Colonic mucosa (tissue), 4 donors: ENCODE measurements around the gene IQSEC1. TPM values are rescaled to one million over a fixed set of nuclear protein-coding genes. Genes with fewer than 3 reads are reported as not detected.
A peak's percentile ranks its signal among the peaks of the same experiment; 100 is the strongest.

ENCODE experiments used
- DNase-seq: peaks from one replicate; pipeline ENCODE4 v3.0.0-alpha.2; 2020
- H3K27ac ChIP-seq: fragments of 200-600 bp; one replicate; pipeline ENCODE4 v1.8.0; 2021
- H3K27me3 ChIP-seq: fragments of 200-600 bp; one replicate; pipeline ENCODE4 v1.8.0; 2021
- H3K36me3 ChIP-seq: fragments of 200-600 bp; one replicate; pipeline ENCODE4 v1.8.0; 2021
- H3K4me1 ChIP-seq: fragments of 200-600 bp; one replicate; pipeline ENCODE4 v1.8.0; 2021; ENCODE audit warnings: mild to moderate bottlenecking
- H3K4me3 ChIP-seq: fragments of 200-600 bp; one replicate; pipeline ENCODE4 v1.8.0; 2021
- H3K9ac ChIP-seq, 2 donors: one replicate each; pipeline ENCODE4 v1.7.0; 2013; ENCODE audit warnings: control low read depth in 2 of 2, low read depth in 2 of 2, low read length in 2 of 2
- H3K9me3 ChIP-seq: fragments of 200-600 bp; one replicate; pipeline ENCODE4 v1.8.0; 2021
- intact Hi-C: fragments of 100-400 bp; cut with DNase I; formaldehyde crosslinking; loops from one replicate; pipeline ENCODE4 v1.14.1; 2022
- total RNA-seq, 2 donors: library from RNA; stranded (reverse); fragmentation: NEBNext Ultra II Directional in 1 of 2; extraction: Animal tissue kit (Norgen Biotek cat#: 25700) in 1 of 2; gene quantifications; one replicate each; pipeline ENCODE4 v1.2.1, GENCODE V29; 2021
- TF ChIP-seq, protein P1 (sequence below): fragments of 200-600 bp; IDR thresholded peaks from one replicate; pipeline ENCODE4 v1.8.0; 2022; ENCODE audit warnings: antibody characterized with exemption, mild to moderate bottlenecking
- donor health status: healthy.
- donor health status: DM: no; HTN: no; CAD: no.
- donor health status: DM: no; HTN: no; CAD: no.

IQSEC1 gene
- total RNA-seq, 2 donors from 2014 or later: 14.8 to 19.2 TPM

GRCh38 chr3:13016721-13017255, 56.4 kb downstream of the IQSEC1 start:
- TF ChIP-seq, protein P1, sequence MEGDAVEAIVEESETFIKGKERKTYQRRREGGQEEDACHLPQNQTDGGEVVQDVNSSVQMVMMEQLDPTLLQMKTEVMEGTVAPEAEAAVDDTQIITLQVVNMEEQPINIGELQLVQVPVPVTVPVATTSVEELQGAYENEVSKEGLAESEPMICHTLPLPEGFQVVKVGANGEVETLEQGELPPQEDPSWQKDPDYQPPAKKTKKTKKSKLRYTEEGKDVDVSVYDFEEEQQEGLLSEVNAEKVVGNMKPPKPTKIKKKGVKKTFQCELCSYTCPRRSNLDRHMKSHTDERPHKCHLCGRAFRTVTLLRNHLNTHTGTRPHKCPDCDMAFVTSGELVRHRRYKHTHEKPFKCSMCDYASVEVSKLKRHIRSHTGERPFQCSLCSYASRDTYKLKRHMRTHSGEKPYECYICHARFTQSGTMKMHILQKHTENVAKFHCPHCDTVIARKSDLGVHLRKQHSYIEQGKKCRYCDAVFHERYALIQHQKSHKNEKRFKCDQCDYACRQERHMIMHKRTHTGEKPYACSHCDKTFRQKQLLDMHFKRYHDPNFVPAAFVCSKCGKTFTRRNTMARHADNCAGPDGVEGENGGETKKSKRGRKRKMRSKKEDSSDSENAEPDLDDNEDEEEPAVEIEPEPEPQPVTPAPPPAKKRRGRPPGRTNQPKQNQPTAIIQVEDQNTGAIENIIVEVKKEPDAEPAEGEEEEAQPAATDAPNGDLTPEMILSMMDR: no peak
- H3K27ac ChIP-seq: peak overlapping the region; percentile 81
- H3K4me1 ChIP-seq: no peaks in the 10 kb centered on the region
- no peaks in the 10 kb centered on the region for H3K36me3 ChIP-seq
- intact Hi-C loops: no loop called here
- no peak overlapping the region for H3K4me3 ChIP-seq
- DNase-seq: no peak
- no peak overlapping the region for H3K9ac ChIP-seq
- no peaks in the 10 kb centered on the region for H3K9me3 ChIP-seq
- H3K27me3 ChIP-seq: no peaks in the 10 kb centered on the region

DNA sequence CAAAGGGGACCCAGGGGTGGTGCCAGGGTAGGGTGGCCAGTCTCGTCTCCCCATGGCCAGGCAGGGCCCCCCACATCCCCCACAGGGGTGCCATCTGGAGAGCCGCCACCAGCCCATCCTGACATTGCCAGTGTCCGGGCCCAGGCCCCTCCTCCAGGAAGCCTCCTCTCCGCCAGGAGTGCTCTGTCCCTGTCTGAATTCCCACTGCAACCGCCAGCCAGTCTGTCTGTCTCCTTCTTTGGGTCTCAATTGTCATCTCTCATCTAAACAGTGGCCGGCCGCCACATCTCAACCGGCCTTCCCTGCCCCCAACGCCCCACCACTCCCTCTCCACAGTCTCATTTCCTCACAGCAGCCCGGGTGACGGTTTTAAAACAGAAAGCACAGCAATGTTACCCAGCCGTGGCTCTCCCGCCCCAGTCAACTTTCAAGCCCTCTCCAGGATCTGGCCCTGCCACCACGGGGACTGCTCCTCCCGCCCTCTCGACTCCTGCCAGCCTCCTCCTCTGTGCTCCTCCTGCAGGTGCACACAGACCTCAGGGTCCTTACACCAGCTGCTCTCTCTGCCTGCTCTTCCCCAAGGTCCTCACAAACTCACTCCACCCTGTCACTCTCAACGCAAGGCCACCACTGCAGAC, 57.0 kb downstream of the IQSEC1 start:
- peak overlapping the region; percentile 14 for H3K4me3 ChIP-seq
- H3K9ac ChIP-seq: peak overlapping the region; percentile 16 to 73
- TF ChIP-seq, protein P1: no peak
- no peaks in the 10 kb centered on the region for H3K9me3 ChIP-seq
- H3K27ac ChIP-seq: peak overlapping the region; percentile 81
- no peaks in the 10 kb centered on the region for H3K27me3 ChIP-seq
- peak; percentile 62 for DNase-seq
- no peaks in the 10 kb centered on the region for H3K36me3 ChIP-seq
- intact Hi-C loops: no loop called here
- H3K4me1 ChIP-seq: no peaks in the 10 kb centered on the region

GRCh38 chr3:13015286-13016082, 57.7 kb downstream of the IQSEC1 start:
- TF ChIP-seq, protein P1: no peak
- Histone ChIP-seq H3K4me1 (no peaks in the 10 kb centered on the region), H3K4me3 (peak overlapping the region; percentile 14), H3K36me3 (no peaks in the 10 kb centered on the region), H3K9ac (peak overlapping the region; percentile 47 to 73), H3K27me3 (no peaks in the 10 kb centered on the region), H3K9me3 (no peaks in the 10 kb centered on the region), H3K27ac (peak overlapping the region; percentile 81)
- intact Hi-C loops: no loop called here
- no peak for DNase-seq

- no peaks in the 10 kb centered on the region for H3K36me3 ChIP-seq
- no peaks in the 10 kb centered on the region for H3K4me1 ChIP-seq
- H3K4me3 ChIP-seq: peak overlapping the region; percentile 14
- peak overlapping the region; percentile 47 to 73 for H3K9ac ChIP-seq
- peak overlapping the region; percentile 81 for H3K27ac ChIP-seq
- H3K9me3 ChIP-seq: no peaks in the 10 kb centered on the region
- TF ChIP-seq, protein P1: no peak
- no peaks in the 10 kb centered on the region for H3K27me3 ChIP-seq
- intact Hi-C loops: no loop called here
- no peak for DNase-seq
Measured at GRCh38 chr3:13014755-13015285, 58.4 kb downstream of the IQSEC1 start.

DNA sequence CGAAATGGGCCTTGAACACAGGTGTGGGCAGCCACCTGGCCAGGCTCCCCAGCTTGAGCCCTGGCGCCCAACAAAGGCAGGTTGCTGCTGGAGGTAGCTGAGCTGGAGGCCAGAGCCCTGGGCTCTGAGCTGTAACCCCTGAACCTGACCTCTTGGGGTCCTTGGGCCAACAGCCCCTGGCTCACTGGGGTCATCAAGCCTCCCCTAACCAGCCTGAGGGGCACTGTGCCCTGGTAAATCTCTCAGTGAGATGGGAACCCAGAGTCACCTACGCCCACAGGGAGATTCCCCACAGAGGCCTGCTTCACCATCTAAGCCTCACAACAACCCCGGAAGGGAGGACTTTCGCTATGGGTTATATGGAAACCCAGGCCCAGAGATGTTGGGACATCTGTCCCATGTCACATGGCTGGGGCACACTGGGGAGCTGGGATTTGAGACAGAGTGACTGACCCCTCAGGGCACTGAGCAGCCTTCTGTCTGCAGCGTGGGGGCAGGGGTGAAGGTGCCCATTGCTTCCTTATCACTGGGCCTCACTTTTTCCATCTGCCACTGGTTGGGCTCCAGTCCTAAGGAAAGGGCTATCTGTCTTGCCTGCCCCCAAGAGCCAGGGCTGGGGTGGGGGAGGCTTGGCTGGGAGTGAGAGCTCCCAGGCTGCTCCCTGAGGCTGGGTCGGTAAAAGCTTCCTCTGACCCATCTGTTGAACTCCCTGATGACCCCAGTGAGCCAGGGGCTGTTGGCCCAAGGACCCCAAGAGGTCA, 59.1 kb downstream of the IQSEC1 start:
- Histone ChIP-seq H3K4me3 (peak overlapping the region; percentile 14), H3K27ac (peak overlapping the region; percentile 81), H3K27me3 (no peaks in the 10 kb centered on the region), H3K9ac (peak overlapping the region; percentile 47 to 73), H3K36me3 (no peaks in the 10 kb centered on the region), H3K4me1 (peaks cover 4% of the 10 kb centered on the region), H3K9me3 (no peaks in the 10 kb centered on the region)
- TF ChIP-seq, protein P1: no peak
- intact Hi-C loops: no loop called here
- DNase-seq: no peak
